Head of caudate nucleus (tissue), 42 donors: ENCODE measurements around the gene USP44.
A peak's percentile ranks its signal among the peaks of the same experiment; 100 is the strongest.

ENCODE experiments used
- DNase-seq, 42 donors: peaks; one replicate each; pipeline versions ENCODE4 v3.0.0 to v3.0.0-alpha.2; 2020 to 2021; ENCODE audit warnings: mixed read lengths in 7 of 42
- intact Hi-C: fragments of 100-400 bp; cut with DNase I; formaldehyde crosslinking; loops from one replicate; pipeline ENCODE4 v1.15.0; 2022

The USP44 gene

GRCh38 chr12:95549392-95550084 is 1.7 kb downstream of the USP44 start:
- intact Hi-C loops, result no loop called here
- no peak for DNase-seq

DNA sequence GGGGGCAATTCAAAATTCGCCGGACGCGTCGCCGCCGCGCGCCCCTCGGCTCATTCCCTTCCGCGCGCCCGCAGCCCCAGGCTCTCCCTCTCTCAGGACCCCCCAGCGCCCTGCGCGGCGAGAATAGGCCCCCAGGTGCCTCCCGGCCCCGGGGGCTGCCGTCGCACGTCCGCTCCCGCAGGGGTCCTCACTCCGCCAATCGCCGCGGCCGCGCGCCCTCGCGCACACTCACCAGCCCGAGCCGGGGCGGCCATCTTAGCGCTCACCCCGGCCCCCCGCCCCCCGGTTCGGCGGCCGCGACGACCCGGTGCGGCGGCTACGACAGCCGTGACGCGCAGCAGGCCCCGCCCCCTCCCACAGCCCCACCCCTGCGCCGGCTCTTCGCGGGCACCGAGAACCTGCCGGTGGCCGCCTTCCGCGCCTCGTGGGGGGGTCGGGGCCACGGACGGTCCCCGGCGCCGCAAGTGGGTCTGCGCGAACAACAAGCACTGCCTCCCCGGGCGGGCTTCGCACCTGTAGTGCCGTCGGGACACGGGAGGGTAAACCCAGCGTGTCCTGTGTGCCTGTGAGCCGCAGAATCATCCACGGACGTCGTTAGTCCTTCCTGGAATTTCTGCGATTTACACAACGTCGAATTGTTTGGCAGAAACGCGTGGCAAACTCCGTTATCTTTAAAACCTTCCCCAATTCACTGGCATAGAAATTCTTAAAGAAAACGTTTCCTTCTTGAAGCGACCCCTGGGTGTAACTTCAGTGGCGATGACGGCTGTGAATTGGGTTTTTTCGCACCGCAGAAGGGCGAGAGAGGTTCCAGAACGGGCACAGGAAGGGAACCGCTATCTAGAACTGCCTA is 2.5 kb downstream of the USP44 start:
- DNase-seq, result peak in 41 of 42 donors; percentile 3 to 86 (median 63)
- intact Hi-C loops, result no loop called here

DNA sequence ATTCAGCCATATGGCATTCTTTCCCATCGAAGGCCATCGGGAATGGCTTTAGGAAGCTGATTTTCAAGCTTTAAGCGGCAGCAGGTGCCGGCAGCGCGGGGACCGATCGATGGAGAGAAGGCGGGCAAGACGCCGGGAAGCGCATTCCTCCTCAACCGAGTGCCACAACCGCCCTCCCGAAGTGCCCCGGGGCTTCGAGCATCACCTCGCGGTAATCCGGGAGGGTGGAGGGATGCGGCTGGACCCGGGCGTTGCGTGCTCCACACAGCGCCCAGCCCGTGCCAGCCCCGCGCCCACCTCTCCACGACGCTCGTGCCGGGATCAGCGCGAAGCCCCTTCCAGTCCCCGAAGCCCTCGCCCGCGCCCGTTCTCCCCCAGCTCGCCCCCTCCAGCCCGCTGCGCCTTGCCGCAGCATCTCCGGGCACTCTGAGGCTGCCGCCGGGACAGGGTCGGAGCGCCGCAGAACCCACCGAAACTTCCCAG is 3.2 kb downstream of the USP44 start:
- intact Hi-C loops, result no loop called here
- peak in 34 of 42 donors; percentile 4 to 61 (median 20) for DNase-seq

- intact Hi-C loops, result no loop called here
- no peak for DNase-seq
Observed at GRCh38 chr12:95547522-95548055, 3.7 kb downstream of the USP44 start.

- intact Hi-C loops, result no loop called here
- DNase-seq, result no peak
Observed at GRCh38 chr12:95546491-95546813, 4.8 kb downstream of the USP44 start.

DNA sequence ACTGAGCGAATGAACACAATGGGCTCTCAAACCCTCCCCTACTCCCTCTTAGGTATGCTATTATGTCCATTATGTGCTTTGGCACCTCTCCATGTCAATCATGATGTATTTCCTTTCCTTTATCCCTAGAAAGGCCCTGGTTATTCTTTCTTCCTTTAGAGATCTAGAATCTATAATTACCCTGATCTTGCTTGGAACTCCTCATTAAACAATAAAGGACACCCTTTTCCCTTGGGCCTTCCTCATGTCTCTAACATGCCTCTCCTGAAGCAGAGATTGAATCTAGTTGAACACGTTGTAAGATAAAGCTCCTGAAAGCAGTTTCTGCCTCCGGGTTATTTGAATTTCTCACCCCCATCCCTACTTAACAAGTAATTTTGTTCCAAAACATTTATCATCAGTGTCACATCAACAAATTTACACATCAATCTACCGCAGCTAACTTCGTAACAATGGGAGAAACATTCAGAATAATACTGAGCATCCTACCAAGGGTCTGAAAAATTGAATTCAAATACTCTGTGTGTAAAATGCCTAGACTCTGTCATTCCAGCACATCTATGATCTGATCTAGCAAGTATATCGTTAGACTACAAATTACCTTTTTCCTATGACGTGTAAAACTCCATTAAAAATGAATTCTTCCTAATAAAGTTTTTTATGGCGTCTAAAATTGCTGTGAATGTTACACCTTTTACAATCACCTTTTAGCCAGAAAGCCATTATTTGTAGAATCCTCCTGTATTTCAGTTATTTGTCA is 5.4 kb downstream of the USP44 start:
- intact Hi-C loops, result no loop called here
- DNase-seq, result no peak

- no peak for DNase-seq
- intact Hi-C loops, result no loop called here
Observed at GRCh38 chr12:95545303-95545702, 6.0 kb downstream of the USP44 start.

DNA sequence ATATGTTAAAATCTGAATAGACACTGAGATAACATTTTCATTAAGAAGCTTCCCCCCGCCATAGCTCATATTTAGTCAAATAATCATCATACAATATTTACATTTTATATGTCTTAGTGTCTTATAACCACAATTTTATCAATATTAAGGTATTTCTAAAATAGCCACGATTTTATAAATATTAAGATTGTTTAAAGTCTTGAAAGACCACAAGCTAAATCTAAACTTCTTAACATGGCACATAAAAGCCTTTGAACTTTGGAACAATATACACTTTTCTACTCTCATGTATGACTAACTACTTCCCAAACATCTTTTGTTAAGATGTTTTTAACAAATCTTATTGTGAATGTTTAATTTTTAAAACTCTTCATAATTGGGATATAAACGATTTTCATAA is 6.5 kb downstream of the USP44 start:
- no peak for DNase-seq
- intact Hi-C loops, result no loop called here

DNA sequence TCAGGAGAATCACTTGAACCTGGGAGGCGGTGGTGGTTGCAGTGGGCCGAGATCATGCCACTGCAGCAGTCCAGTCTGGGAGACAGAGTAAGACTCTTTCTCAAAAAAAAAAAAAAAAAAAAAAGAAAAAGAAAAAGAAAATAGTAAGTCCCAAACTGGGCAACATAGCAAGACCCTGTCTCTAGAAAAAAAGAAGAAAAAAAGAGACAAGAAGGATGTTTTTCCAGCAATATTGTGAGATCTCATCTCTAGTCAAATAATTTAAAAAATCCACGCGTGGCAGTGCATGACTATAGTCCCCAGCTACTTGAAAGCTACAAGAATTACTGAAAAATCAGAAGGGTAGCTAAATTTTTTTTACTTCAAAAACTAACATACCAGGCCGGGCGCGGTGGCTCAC is 8.0 kb downstream of the USP44 start:
- no peak for DNase-seq
- intact Hi-C loops, result no loop called here

- intact Hi-C loops, result no loop called here
- DNase-seq, result no peak
Observed at GRCh38 chr12:95541436-95541835, 9.8 kb downstream of the USP44 start.

DNA sequence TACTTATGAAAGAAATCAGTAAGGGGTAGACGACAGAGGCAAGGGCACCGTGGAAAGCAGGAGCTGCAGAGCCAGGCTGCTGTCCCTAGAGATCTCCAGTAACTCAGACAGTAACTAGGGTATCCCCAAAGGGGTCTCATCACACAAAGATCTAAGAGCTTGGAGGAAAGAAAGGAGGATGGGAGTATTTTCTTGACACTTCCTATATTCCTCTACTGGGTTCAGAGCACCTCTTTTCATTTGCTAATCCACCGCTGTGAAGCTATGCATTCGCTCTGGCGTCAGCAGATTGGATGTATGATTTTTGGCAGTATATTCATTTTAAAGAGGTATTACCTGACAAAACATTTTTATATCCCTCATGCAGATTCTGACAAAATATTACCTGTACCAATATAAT is 12.6 kb downstream of the USP44 start:
- intact Hi-C loops, result no loop called here
- DNase-seq, result no peak

DNA sequence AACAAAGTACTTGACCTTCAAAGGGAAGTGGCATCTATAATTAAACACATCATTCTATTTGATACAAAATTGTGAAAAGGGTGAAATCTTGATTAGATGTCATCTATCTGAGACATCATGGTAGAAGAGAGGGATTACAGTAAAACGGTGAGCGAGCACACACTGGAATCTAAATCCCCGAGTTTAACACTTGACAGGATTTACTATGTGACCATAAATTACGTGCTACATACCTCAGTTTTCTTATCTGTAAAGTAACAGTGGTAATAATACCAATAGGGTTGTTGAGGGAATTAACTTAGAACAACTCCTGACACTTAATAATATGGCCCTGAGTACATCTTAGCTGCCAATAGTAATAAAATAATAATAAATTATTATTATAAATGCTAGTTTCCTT is 13.3 kb downstream of the USP44 start:
- intact Hi-C loops, result no loop called here
- DNase-seq, result no peak

- no peak for DNase-seq
- intact Hi-C loops, result loop anchor here (5.0 kb wide), 1 partner anchor 417 kb away; no protein-coding TSS in a partner anchor
Observed at GRCh38 chr12:95533985-95534384, 17.3 kb downstream of the USP44 start.

- intact Hi-C loops, result loop anchor here (5.0 kb wide), 1 partner anchor 416 kb away; no protein-coding TSS in a partner anchor
- no peak for DNase-seq
Observed at GRCh38 chr12:95532851-95533250, 18.4 kb downstream of the USP44 start.

DNA sequence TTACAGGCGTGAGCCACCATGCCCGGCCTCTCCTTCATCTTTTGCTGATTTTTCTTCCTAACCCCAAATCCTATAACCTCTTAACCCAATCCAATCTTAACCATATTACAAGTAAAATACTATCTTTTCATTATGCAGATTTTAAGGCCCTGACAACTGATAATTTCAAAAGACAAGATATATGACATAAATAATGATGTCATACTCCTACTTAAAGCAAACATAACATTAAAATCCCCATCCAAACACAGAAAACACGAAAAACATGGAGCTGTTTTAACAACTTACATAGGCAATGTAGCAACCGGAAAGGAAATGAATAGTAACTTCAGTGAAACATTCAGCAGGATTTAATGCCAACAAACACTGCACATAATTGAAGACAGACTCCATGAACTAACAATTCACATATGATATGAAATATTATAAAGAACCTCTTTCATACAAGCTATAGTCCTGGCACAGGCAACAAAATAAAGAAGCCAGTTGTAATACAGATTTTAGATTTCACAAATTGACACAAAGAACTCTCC is 21.5 kb downstream of the USP44 start:
- intact Hi-C loops, result loop anchor here (5.0 kb wide), 1 partner anchor 412 kb away; no protein-coding TSS in a partner anchor
- no peak for DNase-seq

GRCh38 chr12:95528431-95528830 is 22.8 kb downstream of the USP44 start:
- DNase-seq, result no peak
- intact Hi-C loops, result no loop called here

- DNase-seq, result no peak
- intact Hi-C loops, result no loop called here
Observed at GRCh38 chr12:95522692-95523091, 28.6 kb downstream of the USP44 start.

DNA sequence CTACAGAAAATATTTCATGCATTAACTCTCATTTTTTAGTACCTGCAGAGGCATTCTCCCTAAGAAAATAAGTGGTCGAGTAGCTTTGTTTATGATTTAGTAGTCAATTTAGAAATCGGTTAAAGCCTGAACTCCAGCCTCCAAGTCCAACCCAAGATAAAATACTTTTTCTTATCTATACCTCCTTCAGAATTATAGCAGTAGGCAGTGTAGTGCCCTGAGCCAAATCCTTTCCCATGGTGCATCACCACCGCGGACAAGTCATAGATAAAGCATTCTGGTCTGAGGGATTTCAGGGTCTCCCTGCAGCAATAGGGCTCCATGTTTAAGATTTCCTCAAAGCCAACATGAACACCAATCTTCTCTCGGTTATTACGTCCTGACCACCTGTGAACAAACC is 30.5 kb downstream of the USP44 start:
- DNase-seq, result no peak
- intact Hi-C loops, result no loop called here

DNA sequence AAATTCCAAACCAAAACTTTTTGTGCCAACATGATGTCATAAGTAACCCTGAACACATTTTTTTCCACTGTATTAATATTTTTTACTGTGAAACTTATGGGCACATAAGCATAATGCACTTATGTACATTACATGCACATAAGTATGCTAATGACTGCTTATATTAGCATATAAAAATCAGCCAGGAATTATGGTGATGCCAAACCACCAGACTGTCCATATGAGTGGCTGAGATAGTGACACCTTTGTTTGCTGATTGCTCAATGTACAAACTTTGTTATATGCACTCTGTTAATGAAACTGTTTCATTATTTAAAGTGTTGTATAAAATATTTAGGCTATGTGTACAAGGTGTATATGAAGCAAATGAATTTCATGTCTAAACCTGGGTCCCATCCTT is 32.3 kb downstream of the USP44 start:
- intact Hi-C loops, result no loop called here
- DNase-seq, result no peak
